HEK293 (cell line): ENCODE measurements around the gene CBX2.

Experiments used
- CTCF ChIA-PET: fragments of 350-600 bp; formaldehyde crosslinking; extraction: SDS; loops from one replicate; lab custom pipeline; 2021; ENCODE audit warnings: antibody characterized with exemption; lab: Yijun Ruan, JAX
- POLR2A ChIA-PET: fragments of 300-600 bp; formaldehyde crosslinking; extraction: SDS; loops from one replicate; lab custom pipeline; 2020; ENCODE audit warnings: antibody characterized with exemption, inconsistent platforms; lab: Yijun Ruan, JAX
- H3K27ac ChIP-seq: fragments of 200-500 bp; sonication (Bioruptor generic); 2 replicates; pipeline ENCODE4 v1.5.1; 2014; ENCODE audit warnings: low read depth, low read length, control low read depth, inconsistent platforms; ENCODE audit errors: extremely low read depth
- H3K36me3 ChIP-seq, 2 experiments: fragments of 200-500 bp in 1 of 2; sonication (Bioruptor generic) in 1 of 2; 1 replicate in 1 of 2; 2 replicates in 1 of 2; pipeline ENCODE4 v1.5.1; 2014 to 2017; ENCODE audit warnings: inconsistent platforms in 2 of 2, low read length in 2 of 2; ENCODE audit not compliant: control insufficient read depth in 2 of 2, insufficient read depth in 1 of 2
- H3K4me1 ChIP-seq: fragments of 200-500 bp; sonication (Bioruptor generic); 2 replicates; pipeline ENCODE4 v1.5.1; 2014; ENCODE audit warnings: mild to moderate bottlenecking, low read length, inconsistent platforms; ENCODE audit not compliant: control insufficient read depth, insufficient read depth
- H3K4me3 ChIP-seq: 2 replicates; pipeline ENCODE4 v1.5.1; 2011; ENCODE audit warnings: low read depth, mild to moderate bottlenecking, control low read depth, low read length, moderate library complexity
- H3K9me3 ChIP-seq: fragments of 200-500 bp; sonication (Bioruptor generic); 2 replicates; pipeline ENCODE4 v1.5.1; 2014; ENCODE audit warnings: low read depth, low read length, inconsistent platforms; ENCODE audit not compliant: control insufficient read depth, insufficient read depth
- MZF1 ChIP-seq: fragments of 450-650 bp; formaldehyde crosslinking; IDR thresholded peaks from 2 replicates; pipeline ENCODE4 v1.5.1; 2017; ENCODE audit warnings: missing biosample characterization, missing genetic modification characterization, borderline replicate concordance
- PBX3 ChIP-seq: sonication (generic); formaldehyde crosslinking; IDR thresholded peaks from 2 replicates; pipeline ENCODE4 v1.8.1; 2022; ENCODE audit warnings: mild to moderate bottlenecking, moderate library complexity, missing genetic modification reagents
- PRDM2 ChIP-seq: fragments of 450-650 bp; formaldehyde crosslinking; IDR thresholded peaks from 2 replicates; pipeline ENCODE4 v1.5.1; 2016; ENCODE audit warnings: missing biosample characterization, missing genetic modification characterization, borderline replicate concordance
- RBAK ChIP-seq: fragments of 450-650 bp; formaldehyde crosslinking; IDR thresholded peaks from 2 replicates; pipeline ENCODE4 v1.5.1; 2016; ENCODE audit warnings: missing biosample characterization, missing genetic modification characterization
- REST ChIP-seq: fragments of 450-650 bp; formaldehyde crosslinking; IDR thresholded peaks from 2 replicates; pipeline ENCODE4 v1.5.1; 2016; ENCODE audit warnings: missing biosample characterization, missing genetic modification characterization
- SP2 ChIP-seq: fragments of 450-650 bp; formaldehyde crosslinking; IDR thresholded peaks from 2 replicates; pipeline ENCODE4 v1.5.1; 2016; ENCODE audit warnings: missing biosample characterization, missing genetic modification characterization
- YY2 ChIP-seq: fragments of 450-650 bp; formaldehyde crosslinking; IDR thresholded peaks from 2 replicates; pipeline ENCODE4 v1.5.1; 2016; ENCODE audit warnings: missing biosample characterization, missing genetic modification characterization
- ZBTB10 ChIP-seq: fragments of 450-650 bp; formaldehyde crosslinking; IDR thresholded peaks from 2 replicates; pipeline ENCODE4 v1.5.1; 2016; ENCODE audit warnings: missing biosample characterization, missing genetic modification characterization
- ZNF138 ChIP-seq: fragments of 450-650 bp; formaldehyde crosslinking; IDR thresholded peaks from 2 replicates; pipeline ENCODE4 v1.5.1; 2016; ENCODE audit warnings: missing biosample characterization, missing genetic modification characterization, borderline replicate concordance
- ZNF214 ChIP-seq: fragments of 450-650 bp; formaldehyde crosslinking; IDR thresholded peaks from 2 replicates; pipeline ENCODE4 v1.5.1; 2017; ENCODE audit warnings: missing biosample characterization, mild to moderate bottlenecking, missing genetic modification characterization, borderline replicate concordance
- ZNF274 ChIP-seq, 2 experiments: fragments of 200-500 bp in 1 of 2; fragments of 450-650 bp in 1 of 2; sonication (Bioruptor generic) in 1 of 2; formaldehyde crosslinking in 1 of 2; IDR thresholded peaks; 2 replicates each; pipeline versions ENCODE4 v1.5.1 to v1.6.1; 2014 to 2016; ENCODE audit warnings: borderline replicate concordance in 1 of 2, inconsistent platforms in 1 of 2, low read length in 1 of 2, missing biosample characterization in 1 of 2, missing genetic modification characterization in 1 of 2
- ZNF394 ChIP-seq: fragments of 450-650 bp; formaldehyde crosslinking; IDR thresholded peaks from 2 replicates; pipeline ENCODE4 v1.5.1; 2016; ENCODE audit warnings: missing biosample characterization, missing genetic modification characterization, mild to moderate bottlenecking, moderate library complexity, borderline replicate concordance
- ZNF398 ChIP-seq: fragments of 450-650 bp; formaldehyde crosslinking; IDR thresholded peaks from 2 replicates; pipeline ENCODE4 v1.5.1; 2017; ENCODE audit warnings: missing biosample characterization, missing genetic modification characterization
- ZNF629 ChIP-seq: fragments of 450-650 bp; formaldehyde crosslinking; IDR thresholded peaks from 2 replicates; pipeline ENCODE4 v1.5.1; 2017; ENCODE audit warnings: missing biosample characterization, missing genetic modification characterization
- ZNF791 ChIP-seq: fragments of 450-650 bp; formaldehyde crosslinking; IDR thresholded peaks from 2 replicates; pipeline ENCODE4 v1.5.1; 2016; ENCODE audit warnings: missing biosample characterization, missing genetic modification characterization

Gene CBX2

GRCh38 chr17:79792341-79792871 lies 14.5 kb downstream of the CBX2 start:
- ChIA-PET POLR2A (interaction anchor here (0.6 to 1.5 kb wide), 4 partner anchors 11 to 178 kb away, joined by 3 to 4 read pairs (median 3); partner anchors contain the start of gene CBX2), CTCF (interaction anchor here (0.6 to 2.0 kb wide), 8 partner anchors 16 to 1083 kb away, joined by 3 to 7 read pairs (median 4); no protein-coding TSS in a partner anchor)
- H3K4me3 ChIP-seq, result no peak overlapping the region

More at GRCh38 chr17:79792341-79792871, 14.5 kb downstream of the CBX2 start:
- Histone ChIP-seq H3K9me3 (no peaks in the 10 kb centered on the region), H3K4me1 (peaks cover 16% of the 10 kb centered on the region), H3K36me3 (peaks cover 0 to 15% of the 10 kb centered on the region in 2 experiments; a peak in 1 of 3 replicates), H3K27ac (no peak overlapping the region)
- no peak for TF ChIP-seq REST (tag by site-specific recombination)
- TF ChIP-seq YY2 (tag by site-specific recombination), result no peak
- no peak for TF ChIP-seq ZBTB10 (tag by site-specific recombination)
- no peak for TF ChIP-seq ZNF138 (tag by site-specific recombination)
- no peak for TF ChIP-seq ZNF398
- TF ChIP-seq ZNF274 (IDR thresholded peaks at IDR 0.05; ENCODE audit: low read length), result no peak
- no peak for TF ChIP-seq ZNF274 (tag by site-specific recombination; IDR thresholded peaks at IDR 0.05; ENCODE audit: borderline replicate concordance)
- no peak for TF ChIP-seq RBAK (tag by site-specific recombination)
- TF ChIP-seq ZNF791 (tag by site-specific recombination), result no peak
- no peak for TF ChIP-seq ZNF394
- no peak for TF ChIP-seq ZNF214
- TF ChIP-seq ZNF629 (tag by site-specific recombination), result no peak
- TF ChIP-seq SP2 (tag by site-specific recombination), result peak; percentile 30; the same call in 1 of the 2 replicates
- no peak for TF ChIP-seq PBX3
- TF ChIP-seq MZF1 (tag by site-specific recombination), result peak; percentile 72; the same call in 1 of the 2 replicates
- TF ChIP-seq PRDM2 (tag by site-specific recombination), result no peak
